K562 (cell line): ENCODE results near the gene ELMO1. TPM values are rescaled to one million over a fixed set of nuclear protein-coding genes. Genes with fewer than 3 reads are reported as not detected.

Source experiments
- ARID1B ChIP-seq: fragments of 450-650 bp; IDR thresholded peaks from 2 replicates; pipeline ENCODE4 v1.6.1; 2016; ENCODE audit warnings: antibody characterized with exemption, mild to moderate bottlenecking, inconsistent platforms
- EP300 ChIP-seq: IDR thresholded peaks from 2 replicates; pipeline ENCODE4 v1.6.1; 2012; ENCODE audit warnings: low read length, improper control_type of control experiment
- MEIS2 ChIP-seq: fragments of 450-650 bp; IDR thresholded peaks from 2 replicates; pipeline ENCODE4 v1.6.1; 2014; ENCODE audit warnings: mild to moderate bottlenecking; ENCODE audit not compliant: partially characterized antibody
- MGA ChIP-seq: fragments of 450-650 bp; IDR thresholded peaks from 2 replicates; pipeline ENCODE4 v1.6.1; 2016; ENCODE audit warnings: mild to moderate bottlenecking, moderate library complexity
- MITF ChIP-seq: IDR thresholded peaks from 2 replicates; pipeline ENCODE4 v1.6.1; 2014; ENCODE audit warnings: antibody characterized with exemption
- NFIC ChIP-seq: fragments of 450-650 bp; IDR thresholded peaks from 2 replicates; pipeline ENCODE4 v1.6.1; 2017; ENCODE audit warnings: mild to moderate bottlenecking, inconsistent platforms
- SMARCC2 ChIP-seq: fragments of 450-650 bp; IDR thresholded peaks from 2 replicates; pipeline ENCODE4 v1.6.1; 2017; ENCODE audit warnings: antibody characterized with exemption, moderate library complexity, mild to moderate bottlenecking, low read depth
- TBL1XR1 ChIP-seq, 2 experiments: IDR thresholded peaks; 2 replicates each; pipeline ENCODE4 v1.6.1; 2012; ENCODE audit warnings: improper control_type of control experiment in 2 of 2, low read length in 2 of 2, mild to moderate bottlenecking in 1 of 2
- TCF15 ChIP-seq: fragments of 250-450 bp; sonication (Bioruptor Pico); IDR thresholded peaks from 2 replicates; pipeline ENCODE4 v1.8.0; 2022; ENCODE audit warnings: moderate library complexity, mild to moderate bottlenecking, inconsistent platforms
- ZBTB11 ChIP-seq, 3 experiments: fragments of 200-800 bp in 1 of 3; fragments of 250-450 bp in 1 of 3; fragments of 450-650 bp in 1 of 3; sonication (Bioruptor Pico) in 1 of 3; sonication (Bioruptor generic) in 1 of 3; formaldehyde crosslinking in 1 of 3; IDR thresholded peaks; 2 replicates each; pipeline versions ENCODE4 v1.6.1 to v1.8.0; 2016 to 2022; ENCODE audit warnings: mild to moderate bottlenecking in 2 of 3, missing genetic modification characterization in 2 of 3, missing compliant biosample characterization in 1 of 3, moderate library complexity in 1 of 3
- ZBTB17 ChIP-seq: fragments of 450-650 bp; formaldehyde crosslinking; IDR thresholded peaks from 2 replicates; pipeline ENCODE4 v1.4.0; 2020; ENCODE audit warnings: mild to moderate bottlenecking
- polyA plus RNA-seq, 8 experiments: library from polyadenylated mRNA; depleted of rRNA in 4 of 8; stranded (reverse) in 5 of 8; unstranded in 3 of 8; fragments of >200 nt; fragmentation: Nextera tagmentation in 2 of 8; fragmentation: Illumina TruSeq in 1 of 8; extraction: Ambion mirVana in 2 of 8; extraction: Trizol in 1 of 8; gene quantifications; 2 replicates each; pipeline versions ENCODE4 v1.2.1 to v1.2.3, GENCODE V29; 2011 to 2014; ENCODE audit warnings: inconsistent platforms in 1 of 8, missing spikeins in 1 of 8
- total RNA-seq, 7 experiments: library from RNA; depleted of rRNA in 6 of 7; stranded (reverse); fragments of >200 nt in 6 of 7; fragmentation: Illumina TruSeq in 2 of 7; extraction: Trizol in 2 of 7; gene quantifications; 2 replicates each; pipeline versions ENCODE4 v1.2.1 to v1.2.3, GENCODE V29; 2011 to 2021; ENCODE audit warnings: low replicate concordance in 1 of 7

ELMO1 gene
- total and polyA plus RNA-seq, 9 of the 15 experiments (the other 6 are each of a cell fraction or from before 2014, with no cell fraction given) = 0.36 to 7.2 (median 3.6) TPM

- TF ChIP-seq TCF15 (CRISPR knock-in tag) = no peak
- peak; percentile 77 for TF ChIP-seq NFIC
- TF ChIP-seq ARID1B = peak; percentile 97
- 0 out of 2 replicates have a peak, but pooled peaks have one; percentile 64 for TF ChIP-seq ZBTB17 (CRISPR knock-in tag)
- peak; percentile 16; the same call in 1 of the 2 replicates for TF ChIP-seq MITF
- peak; percentile 93 for TF ChIP-seq SMARCC2
- peak; percentile 96 for TF ChIP-seq EP300
- peak in 1 of 2 experiments; percentile 72; a peak in 1 of 4 replicates for TF ChIP-seq TBL1XR1 (IDR thresholded peaks at IDR 0.05; ENCODE audit: low read length in 2 of 2)
- peak in 1 of 3 experiments; percentile 56; a peak in 1 of 6 replicates for TF ChIP-seq ZBTB11 (CRISPR knock-in tag; IDR thresholded peaks at IDR 0.05)
- TF ChIP-seq MGA = peak; percentile 24; the same call in 1 of the 2 replicates
- peak; percentile 51 for TF ChIP-seq MEIS2
Measured at GRCh38 chr7:37357637-37357996, 91.0 kb downstream of the ELMO1 start (continued).
